Muscle of leg (tissue), 11 donors: Measurements from ENCODE around the gene NOXA1. TPM values are rescaled to one million over a fixed set of nuclear protein-coding genes. Genes with fewer than 3 reads are reported as not detected.

Experiments
- DNase-seq: peaks from one replicate; pipeline ENCODE4 v3.0.0; 2013
- H3K27ac ChIP-seq: one replicate; pipeline ENCODE4 v1.5.1; 2013; ENCODE audit warnings: mild to moderate bottlenecking, low read length, control low read depth
- H3K27me3 ChIP-seq: one replicate; pipeline ENCODE4 v1.6.1; 2013; ENCODE audit warnings: low read length; ENCODE audit not compliant: control insufficient read depth, insufficient read depth
- H3K36me3 ChIP-seq: one replicate; pipeline ENCODE4 v1.6.1; 2013; ENCODE audit warnings: low read length; ENCODE audit not compliant: control insufficient read depth, insufficient read depth
- H3K4me1 ChIP-seq: one replicate; pipeline ENCODE4 v1.6.1; 2013; ENCODE audit warnings: low read length; ENCODE audit not compliant: control insufficient read depth, insufficient read depth
- H3K4me3 ChIP-seq: one replicate; pipeline ENCODE4 v1.5.1; 2013; ENCODE audit warnings: low read length, control low read depth
- H3K9me3 ChIP-seq: replicated peaks from 2 replicates; pipeline ENCODE4 v1.6.1; 2013; ENCODE audit warnings: low read depth, low read length; ENCODE audit not compliant: control insufficient read depth
- WGBS: methylation state at CpG from one replicate; pipeline ENCODE4 v1.1.5; 2013; ENCODE audit warnings: missing lambda C conversion rate; ENCODE audit not compliant: insufficient coverage; 5-methylcytosine and 5-hydroxymethylcytosine counted together
- polyA plus RNA-seq, 8 donors: library from polyadenylated mRNA; unstranded; fragments of 120-200 nt; gene quantifications; one replicate each; pipeline versions ENCODE4 v1.2.1 to v1.2.3, GENCODE V29; 2013; ENCODE audit warnings: inconsistent platforms in 1 of 8, low replicate concordance in 1 of 8; ENCODE audit not compliant: insufficient read length in 8 of 8, insufficient read depth in 1 of 8
- total RNA-seq: library from RNA; stranded (reverse); fragments of 120-200 nt; gene quantifications from one replicate; pipeline ENCODE4 v1.2.4, GENCODE V29; 2013

NOXA1 gene
- total and polyA plus RNA-seq, 9 donors: 0.99 to 5.1 (median 2.3) TPM

GRCh38 chr9:137435381-137435891, 12.2 kb downstream of the NOXA1 start:
- Histone ChIP-seq H3K4me3 (no peak overlapping the region), H3K4me1 (peaks cover 3% of the 10 kb centered on the region)
- WGBS: 76% methylated on average over 19 of the region's 20 CpGs

DNA sequence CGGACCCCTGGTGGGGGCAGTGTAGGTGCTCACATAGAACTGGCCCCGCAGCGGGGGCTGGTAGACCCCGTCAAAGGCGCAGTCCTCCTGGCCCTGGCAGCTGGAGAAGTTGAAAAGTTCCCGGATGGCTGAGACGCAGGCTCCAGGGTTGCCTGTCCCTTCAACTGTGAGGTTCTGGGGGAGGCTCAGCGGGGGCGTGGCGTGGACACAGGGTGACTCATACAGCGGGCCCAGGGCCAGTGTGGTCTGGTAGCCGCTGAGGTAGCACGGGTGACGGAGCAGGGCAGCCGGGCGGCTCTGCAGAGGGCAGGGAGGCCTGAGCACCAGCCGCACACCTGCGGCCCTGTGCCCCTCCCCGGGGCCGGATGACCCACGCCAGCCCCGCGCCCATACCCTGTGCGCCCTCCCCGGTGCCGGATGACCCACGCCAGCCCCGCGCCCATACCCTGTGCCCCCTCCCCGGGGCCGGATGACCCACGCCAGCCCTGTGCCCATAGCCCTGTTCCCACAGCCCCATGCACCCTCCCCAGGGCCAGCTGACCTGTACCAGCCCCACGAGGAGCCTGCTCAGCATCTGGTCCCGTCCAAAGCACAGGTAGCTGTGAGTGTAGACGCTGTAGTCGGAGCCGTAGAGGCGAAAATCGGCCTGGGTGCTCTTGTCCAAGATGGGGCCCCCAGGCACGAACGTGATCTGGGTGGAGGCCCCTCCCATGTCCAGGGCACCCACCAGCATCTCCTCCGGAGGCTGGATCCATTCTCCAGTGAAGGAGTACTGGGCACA, 13.0 kb downstream of the NOXA1 start:
- Histone ChIP-seq H3K27ac (no peak overlapping the region), H3K4me1 (no peaks in the 10 kb centered on the region), H3K27me3 (no peaks in the 10 kb centered on the region), H3K9me3 (no peaks in the 10 kb centered on the region), H3K36me3 (no peaks in the 10 kb centered on the region), H3K4me3 (no peak overlapping the region)
- DNase-seq: no peak
- WGBS: 77% methylated on average over 42 of the region's 42 CpGs

More at GRCh38 chr9:137435381-137435891, 12.2 kb downstream of the NOXA1 start:
- DNase-seq: no peak
- Histone ChIP-seq H3K27ac (no peak overlapping the region), H3K27me3 (no peaks in the 10 kb centered on the region), H3K36me3 (no peaks in the 10 kb centered on the region), H3K9me3 (no peaks in the 10 kb centered on the region)

DNA sequence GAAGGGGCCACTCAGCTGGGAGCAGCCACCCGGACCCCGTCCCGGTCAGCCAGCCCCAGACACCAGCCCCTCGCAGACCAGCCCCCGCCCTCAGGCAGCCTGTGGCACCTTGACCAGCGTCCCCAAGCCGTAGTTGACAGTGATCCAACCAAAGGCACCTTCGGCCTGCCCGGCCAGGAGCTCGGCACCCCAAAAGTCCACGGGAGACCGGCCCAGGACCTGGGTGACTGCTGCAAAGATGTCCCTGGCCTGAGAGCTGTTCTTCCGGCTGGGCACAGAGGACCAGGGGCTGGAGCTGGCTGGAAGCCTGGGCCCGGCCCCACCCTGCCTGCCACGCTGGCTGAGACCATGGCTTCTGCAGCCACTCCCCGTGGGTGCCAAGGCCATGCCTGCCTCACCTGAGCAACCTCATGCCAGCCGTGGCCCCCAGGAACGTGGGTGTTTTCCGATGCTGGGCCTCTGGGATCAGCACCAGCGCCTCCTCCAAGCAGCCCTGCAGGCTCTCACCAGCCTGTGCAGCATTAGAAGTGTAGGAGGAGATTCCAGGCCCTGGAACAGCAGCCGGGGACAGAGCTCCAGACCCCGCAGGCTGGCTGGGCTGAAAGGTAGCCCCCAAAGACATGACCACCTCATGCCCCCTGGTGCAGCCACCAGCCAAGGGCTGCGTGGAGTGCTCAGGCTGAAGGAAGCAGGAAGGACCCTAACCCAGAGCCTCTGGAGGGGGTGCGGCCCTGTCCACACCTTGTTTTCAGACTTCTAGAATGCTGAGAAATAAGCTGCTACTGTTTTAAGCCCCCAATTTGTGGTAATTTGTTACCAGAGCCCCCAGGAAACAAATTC, 13.8 kb downstream of the NOXA1 start:
- Histone ChIP-seq H3K27ac (no peak overlapping the region), H3K36me3 (no peaks in the 10 kb centered on the region), H3K4me1 (no peaks in the 10 kb centered on the region), H3K27me3 (no peaks in the 10 kb centered on the region), H3K4me3 (no peak overlapping the region), H3K9me3 (no peaks in the 10 kb centered on the region)
- WGBS: 81% methylated on average over 23 of the region's 24 CpGs
- DNase-seq: no peak

GRCh38 chr9:137437691-137438590, 14.7 kb downstream of the NOXA1 start:
- WGBS: 81% methylated on average over 38 of the region's 40 CpGs
- no peaks in the 10 kb centered on the region for H3K27me3 ChIP-seq

GRCh38 chr9:137438591-137439157, 15.5 kb downstream of the NOXA1 start:
- no peaks in the 10 kb centered on the region for H3K9me3 ChIP-seq
- no peaks in the 10 kb centered on the region for H3K27me3 ChIP-seq

More at GRCh38 chr9:137437691-137438590, 14.7 kb downstream of the NOXA1 start:
- no peaks in the 10 kb centered on the region for H3K4me1 ChIP-seq
- H3K9me3 ChIP-seq: no peaks in the 10 kb centered on the region
- DNase-seq: no peak
- no peak overlapping the region for H3K27ac ChIP-seq
- no peaks in the 10 kb centered on the region for H3K36me3 ChIP-seq
- H3K4me3 ChIP-seq: no peak overlapping the region

GRCh38 chr9:137439158-137439714, 16.0 kb downstream of the NOXA1 start:
- Histone ChIP-seq H3K27ac (no peak overlapping the region), H3K4me3 (no peak overlapping the region), H3K9me3 (no peaks in the 10 kb centered on the region), H3K4me1 (no peaks in the 10 kb centered on the region), H3K27me3 (no peaks in the 10 kb centered on the region), H3K36me3 (no peaks in the 10 kb centered on the region)
- no peak for DNase-seq
- WGBS: 71% methylated on average over 15 of the region's 18 CpGs

More at GRCh38 chr9:137438591-137439157, 15.5 kb downstream of the NOXA1 start:
- H3K4me1 ChIP-seq: no peaks in the 10 kb centered on the region
- H3K27ac ChIP-seq: no peak overlapping the region
- no peak for DNase-seq
- WGBS: 78% methylated on average over 16 of the region's 22 CpGs
- H3K4me3 ChIP-seq: no peak overlapping the region
- no peaks in the 10 kb centered on the region for H3K36me3 ChIP-seq

- Histone ChIP-seq H3K9me3 (no peaks in the 10 kb centered on the region), H3K27me3 (peaks cover 2% of the 10 kb centered on the region), H3K27ac (no peak within 1 kb of the TSS), H3K36me3 (no peaks in the 10 kb centered on the region), H3K4me1 (peaks cover 11% of the 10 kb centered on the region), H3K4me3 (peak within 1 kb of the TSS; percentile 21)
- DNase-seq: peak; percentile 71
- 0% methylated on average over 28 of the region's 62 CpGs for WGBS
Observed at GRCh38 chr9:137441289-137441934, 18.2 kb downstream of the NOXA1 start, which contains the start of gene ENTPD8. ENTPD8 (minus strand) TSS chr9:137441357; CDS start chr9:137438285, 3,072 bp downstream.

DNA sequence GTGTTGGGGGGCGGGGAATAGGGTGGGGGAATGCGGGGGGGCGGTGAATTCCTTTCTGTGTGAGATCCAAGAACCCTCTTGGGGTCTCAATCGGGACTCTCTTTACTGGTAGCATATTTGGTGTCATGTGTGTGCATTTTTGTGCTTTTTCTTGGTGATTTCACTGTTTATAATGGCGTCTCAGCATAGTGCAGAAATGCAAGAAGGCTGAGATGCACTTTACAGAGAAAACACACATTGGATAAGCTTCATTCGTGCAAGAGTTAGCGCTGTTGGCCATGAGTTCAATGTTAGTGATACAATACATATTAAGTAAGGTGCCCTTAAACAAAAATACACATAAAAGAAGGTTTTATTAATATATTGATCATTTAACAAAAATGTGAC, 18.7 kb downstream of the NOXA1 start:
- peaks cover 16% of the 10 kb centered on the region for H3K4me1 ChIP-seq
- no peak overlapping the region for H3K27ac ChIP-seq
- no peak for DNase-seq
- H3K36me3 ChIP-seq: no peaks in the 10 kb centered on the region
- H3K9me3 ChIP-seq: no peaks in the 10 kb centered on the region
- no peak overlapping the region for H3K4me3 ChIP-seq
- peaks cover 2% of the 10 kb centered on the region for H3K27me3 ChIP-seq
- 0% methylated on average over 1 of the region's 7 CpGs for WGBS
